ENCODE results near the gene SNTG2.

- TF ChIP-seq CTCF (IDR thresholded peaks at IDR 0.05) (no peak), POLR2A (IDR thresholded peaks at IDR 0.05) (no peak)
Observed at GRCh38 chr2:929925-930324, 20.7 kb upstream of the SNTG2 start.
